Measurements from ENCODE around the gene ALLC. TPM values are rescaled to one million over a fixed set of nuclear protein-coding genes. Genes with fewer than 3 reads are reported as not detected.
A peak's percentile ranks its signal among the peaks of the same experiment; 100 is the strongest.
"Not testable (repeated sequence)": the region's sequence is repeated elsewhere in the genome, so short reads cannot be mapped to it uniquely, and the experiment has no call there.

Gene ALLC
- total RNA-seq, 4 donors from 2014 or later: not detected

GRCh38 chr2:3633089-3633981, 24.7 kb upstream of the ALLC start:
- in situ Hi-C loops (cut with MboI; ENCODE audit: low pct_ligation_motif_present in 1 of 4, low pct_unique_long_range_greater_than_20kb in 1 of 4, low sequenced_read_pairs in 3 of 4): no loop called here
- peak; percentile 5 for DNase-seq
- Histone ChIP-seq H3K4me3 (no peak overlapping the region), H3K36me3 (no peaks in the 10 kb centered on the region), H3K27ac (no peak overlapping the region), H3K27me3 (no peaks in the 10 kb centered on the region), H3K4me1 (no peaks in the 10 kb centered on the region), H3K9me3 (no peaks in the 10 kb centered on the region)
- intact Hi-C loops (cut with DNase I; ENCODE audit: low total_unique reads): no loop called here
- TF ChIP-seq EP300 (IDR thresholded peaks at IDR 0.05; ENCODE audit: low read depth) (no peak), POLR2AphosphoS5 (IDR thresholded peaks at IDR 0.05) (no peak)
- 80 to 100% methylated on average over 1 to 33 of the region's 33 CpGs for WGBS, 2 donors (ENCODE audit: low coverage in 1 of 2)

GRCh38 chr2:3633982-3634595, 23.9 kb upstream of the ALLC start:
- intact Hi-C loops (cut with DNase I; ENCODE audit: low total_unique reads) (no loop called here), in situ Hi-C loops (cut with MboI; ENCODE audit: low pct_ligation_motif_present in 1 of 4, low pct_unique_long_range_greater_than_20kb in 1 of 4, low sequenced_read_pairs in 3 of 4) (no loop called here)
- Histone ChIP-seq H3K4me3 (no peak overlapping the region), H3K4me1 (no peaks in the 10 kb centered on the region), H3K27ac (no peak overlapping the region), H3K36me3 (no peaks in the 10 kb centered on the region), H3K9me3 (no peaks in the 10 kb centered on the region), H3K27me3 (no peaks in the 10 kb centered on the region)
- WGBS, 2 donors (ENCODE audit: low coverage in 1 of 2): 86 to 88% methylated on average over 3 to 11 of the region's 11 CpGs
- DNase-seq: no peak
- no peak for TF ChIP-seq CTCF (IDR thresholded peaks at IDR 0.05)
- TF ChIP-seq POLR2A (IDR thresholded peaks at IDR 0.05): no peak
- TF ChIP-seq POLR2AphosphoS5 (IDR thresholded peaks at IDR 0.05): no peak
- TF ChIP-seq EP300 (IDR thresholded peaks at IDR 0.05; ENCODE audit: low read depth): no peak

- in situ Hi-C loops (cut with MboI; ENCODE audit: low pct_ligation_motif_present in 1 of 4, low pct_unique_long_range_greater_than_20kb in 1 of 4, low sequenced_read_pairs in 3 of 4): no loop called here
- H3K27me3 ChIP-seq: no peaks in the 10 kb centered on the region
- H3K27ac ChIP-seq: no peak overlapping the region
- intact Hi-C loops (cut with DNase I; ENCODE audit: low total_unique reads): no loop called here
- TF ChIP-seq CTCF (IDR thresholded peaks at IDR 0.05) (no peak), EP300 (IDR thresholded peaks at IDR 0.05; ENCODE audit: low read depth) (no peak), POLR2AphosphoS5 (IDR thresholded peaks at IDR 0.05) (no peak), POLR2A (IDR thresholded peaks at IDR 0.05) (no peak)
- H3K4me1 ChIP-seq: no peaks in the 10 kb centered on the region
- no peaks in the 10 kb centered on the region for H3K9me3 ChIP-seq
- WGBS, 2 donors (ENCODE audit: low coverage in 1 of 2): 52 to 74% methylated on average over 2 to 12 of the region's 12 CpGs
- no peaks in the 10 kb centered on the region for H3K36me3 ChIP-seq
- no peak for DNase-seq
- no peak overlapping the region for H3K4me3 ChIP-seq
Observed at GRCh38 chr2:3634596-3635121, 23.3 kb upstream of the ALLC start.

GRCh38 chr2:3635171-3635974, 22.6 kb upstream of the ALLC start:
- no peak for TF ChIP-seq CTCF (IDR thresholded peaks at IDR 0.05)
- TF ChIP-seq POLR2AphosphoS5 (IDR thresholded peaks at IDR 0.05): no peak
- TF ChIP-seq EP300 (IDR thresholded peaks at IDR 0.05; ENCODE audit: low read depth): no peak
- no peak for TF ChIP-seq POLR2A (IDR thresholded peaks at IDR 0.05)
- Histone ChIP-seq H3K27ac (no peak overlapping the region), H3K9me3 (no peaks in the 10 kb centered on the region), H3K36me3 (no peaks in the 10 kb centered on the region), H3K4me1 (no peaks in the 10 kb centered on the region), H3K4me3 (no peak overlapping the region), H3K27me3 (no peaks in the 10 kb centered on the region)
- in situ Hi-C loops (cut with MboI; ENCODE audit: low pct_ligation_motif_present in 1 of 4, low pct_unique_long_range_greater_than_20kb in 1 of 4, low sequenced_read_pairs in 3 of 4) (no loop called here), intact Hi-C loops (cut with DNase I; ENCODE audit: low total_unique reads) (no loop called here)
- WGBS, 2 donors (ENCODE audit: low coverage in 1 of 2): 39 to 57% methylated on average over 21 to 29 of the region's 29 CpGs
- DNase-seq: no peak

- H3K27me3 ChIP-seq; H3K36me3 ChIP-seq; in situ Hi-C loops (cut with MboI; ENCODE audit: low pct_ligation_motif_present in 1 of 4, low pct_unique_long_range_greater_than_20kb in 1 of 4, low sequenced_read_pairs in 3 of 4); DNase-seq; H3K4me1 ChIP-seq; H3K27ac ChIP-seq; H3K4me3 ChIP-seq; H3K9me3 ChIP-seq; intact Hi-C loops (cut with DNase I; ENCODE audit: low total_unique reads): not testable (repeated sequence)
- 60 to 69% methylated on average over 1 to 16 of the region's 16 CpGs for WGBS, 2 donors (ENCODE audit: low coverage in 1 of 2)
Observed at GRCh38 chr2:3635975-3636327, 22.0 kb upstream of the ALLC start.

Data from transverse colon (tissue), 4 donors.